Astrocyte of the spinal cord (primary cell): ENCODE results near the gene LHFPL2.

Experiments
- DNase-seq: peaks from one replicate; pipeline ENCODE4 v3.0.0; 2011; ENCODE audit warnings: low read depth, low spot score
- H3K4me3 ChIP-seq: 2 replicates; pipeline ENCODE4 v1.5.1; 2011; ENCODE audit warnings: low read depth, mild to moderate bottlenecking, low read length, moderate library complexity
- CTCF ChIP-seq: IDR thresholded peaks from 2 replicates; pipeline ENCODE4 v1.5.1; 2012; ENCODE audit warnings: low read depth, mild to moderate bottlenecking, low read length, inconsistent platforms
- in situ Hi-C: cut with HindIII; loops from 2 replicates; pipeline ENCODE4 v1.10.0; 2017; ENCODE audit warnings: low sequenced_read_pairs

Gene LHFPL2

DNA sequence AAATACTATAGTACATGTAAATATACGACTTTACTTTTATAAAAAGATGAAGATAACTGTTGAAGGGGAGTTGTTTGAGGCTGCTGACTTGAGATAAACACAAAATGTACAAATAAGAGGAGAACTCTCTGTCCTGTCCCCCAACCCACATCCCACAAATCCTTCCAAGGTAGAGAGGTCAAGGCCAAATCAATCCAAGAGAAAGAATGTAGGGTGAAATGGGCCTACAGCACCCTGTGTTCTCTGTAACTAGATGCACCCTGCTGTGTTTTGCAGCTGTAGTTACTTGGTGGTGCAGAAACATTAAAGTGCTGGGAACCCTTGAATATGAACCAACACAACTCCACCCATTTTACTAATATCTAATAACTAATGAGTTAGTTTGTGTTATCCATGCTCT is 2.0 kb upstream of the LHFPL2 start:
- H3K4me3 ChIP-seq: no peak overlapping the region
- TF ChIP-seq CTCF: no peak
- in situ Hi-C loops: no loop called here
- no peak for DNase-seq

DNA sequence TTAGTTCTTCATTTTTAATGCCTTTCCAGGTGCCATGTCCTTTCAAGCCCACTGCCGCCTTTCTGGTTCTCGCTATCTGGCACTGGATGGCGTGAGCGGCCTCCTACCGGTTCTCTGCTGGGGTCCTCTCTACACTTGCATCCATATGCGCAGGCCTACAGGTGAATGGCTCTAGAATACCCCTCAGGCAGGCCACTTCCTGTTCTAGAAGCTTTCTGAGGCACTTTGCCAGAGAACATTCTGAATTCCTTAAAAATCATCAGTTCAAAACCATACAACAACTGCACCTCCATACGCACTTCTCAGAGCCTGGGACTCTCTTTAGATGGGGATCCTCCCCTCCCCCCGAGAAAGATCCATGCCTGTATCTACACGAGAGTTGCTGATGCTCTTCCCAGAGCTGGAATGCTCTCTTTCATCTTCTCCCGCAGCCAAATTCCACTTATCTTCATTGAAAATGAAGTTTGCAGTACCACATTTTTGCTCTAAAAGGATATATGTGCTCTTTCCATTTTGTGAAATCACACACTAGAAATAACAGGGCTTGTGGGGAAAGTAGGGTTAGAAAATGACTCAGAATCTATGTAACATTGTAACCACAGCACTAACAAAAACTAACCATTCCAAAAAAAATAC is 1.4 kb upstream of the LHFPL2 start:
- no peak overlapping the region for H3K4me3 ChIP-seq
- DNase-seq: peak; percentile 84

DNA sequence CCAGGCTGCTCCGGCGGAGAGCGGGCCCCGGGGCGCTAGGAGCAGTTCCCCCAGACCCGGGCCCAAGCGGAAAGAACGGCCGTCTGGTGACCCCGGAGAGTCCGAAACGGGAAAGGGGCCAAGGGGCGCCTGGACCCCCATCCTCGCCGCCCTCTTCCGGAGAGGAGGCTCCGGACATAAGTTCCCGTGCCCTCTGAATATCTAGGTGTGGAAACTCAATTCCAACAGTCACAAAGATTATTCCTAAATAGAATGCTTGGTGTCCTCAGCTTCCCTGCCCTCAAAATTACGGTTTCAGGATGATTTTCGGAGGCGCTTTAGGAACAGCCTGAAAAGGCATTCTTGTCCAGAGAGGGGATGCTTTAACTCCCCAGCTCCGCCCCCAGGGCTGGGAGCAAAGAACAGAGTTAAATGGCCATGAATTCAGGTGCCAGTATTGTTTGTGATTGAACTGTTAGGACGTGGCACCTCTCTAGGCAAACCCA is 681 bp upstream of the LHFPL2 start:
- H3K4me3 ChIP-seq: peak overlapping the region; percentile 58
- DNase-seq: no peak
- in situ Hi-C loops: no loop called here
- TF ChIP-seq CTCF: no peak

More for the DNA sequence above, 1.4 kb upstream of the LHFPL2 start:
- in situ Hi-C loops: no loop called here
- no peak for TF ChIP-seq CTCF

GRCh38 chr5:78647838-78648358 is 674 bp downstream of the LHFPL2 start:
- H3K4me3 ChIP-seq: peak overlapping the region; percentile 58
- peak; percentile 58 for DNase-seq
- no peak for TF ChIP-seq CTCF
- in situ Hi-C loops: no loop called here

- in situ Hi-C loops: no loop called here
- no peak for TF ChIP-seq CTCF
- DNase-seq: peak; percentile 59
- peak overlapping the region; percentile 58 for H3K4me3 ChIP-seq
Observed at GRCh38 chr5:78647351-78647818, 1.2 kb downstream of the LHFPL2 start.

GRCh38 chr5:78644741-78645300 is 3.8 kb downstream of the LHFPL2 start:
- no peak overlapping the region for H3K4me3 ChIP-seq
- peak; percentile 50 for DNase-seq
- in situ Hi-C loops: no loop called here
- no peak for TF ChIP-seq CTCF
